Breast epithelium (tissue), 4 donors: ENCODE measurements around the gene ACTN2. TPM values are rescaled to one million over a fixed set of nuclear protein-coding genes. Genes with fewer than 3 reads are reported as not detected.

Experiments used
- DNase-seq, 2 donors: peaks; one replicate each; pipeline ENCODE4 v3.0.0-alpha.2; 2019; ENCODE audit warnings: low spot score in 2 of 2
- H3K27ac ChIP-seq, 2 donors: fragments of 200-600 bp; sonication (generic) in 1 of 2; one replicate each; pipeline ENCODE4 v1.5.1; 2016 to 2019; ENCODE audit warnings: mild to moderate bottlenecking in 1 of 2
- H3K27me3 ChIP-seq, 2 donors: fragments of 200-600 bp; sonication (generic) in 1 of 2; one replicate each; pipeline versions ENCODE4 v1.5.1 to v1.6.0; 2017 to 2019; ENCODE audit warnings: control low read depth in 1 of 2, mild to moderate bottlenecking in 1 of 2
- H3K36me3 ChIP-seq: fragments of 200-600 bp; one replicate; pipeline ENCODE4 v1.5.1; 2019
- H3K4me1 ChIP-seq, 2 donors: fragments of 200-600 bp; sonication (generic); one replicate each; pipeline ENCODE4 v1.5.1; 2016 to 2019; ENCODE audit warnings: control low read depth in 1 of 2
- H3K4me3 ChIP-seq, 3 donors: fragments of 200-600 bp; sonication (generic); 1 replicate in 2 of 3; 2 replicates in 1 of 3; pipeline ENCODE4 v1.5.1; 2016 to 2019; ENCODE audit warnings: mild to moderate bottlenecking in 3 of 3, moderate library complexity in 2 of 3
- H3K9me3 ChIP-seq, 2 donors: fragments of 200-600 bp; sonication (generic) in 1 of 2; one replicate each; pipeline ENCODE4 v1.5.1; 2016 to 2019; ENCODE audit warnings: control low read depth in 1 of 2
- CTCF ChIP-seq, 3 donors: fragments of 450-650 bp; IDR thresholded peaks; one replicate each; pipeline ENCODE4 v1.5.1; 2016 to 2017; ENCODE audit warnings: antibody characterized with exemption in 3 of 3, mild to moderate bottlenecking in 3 of 3, moderate library complexity in 3 of 3
- POLR2A ChIP-seq: fragments of 450-650 bp; IDR thresholded peaks from one replicate; pipeline ENCODE4 v1.6.1; 2016; ENCODE audit warnings: antibody characterized with exemption, mild to moderate bottlenecking, moderate library complexity
- POLR2AphosphoS5 ChIP-seq, 3 donors: sonication (generic); formaldehyde crosslinking; IDR thresholded peaks; one replicate each; pipeline ENCODE4 v1.6.1; 2017; ENCODE audit warnings: antibody characterized with exemption in 3 of 3
- intact Hi-C: fragments of 100-400 bp; cut with DNase I; formaldehyde crosslinking; loops from one replicate; pipeline ENCODE4 v1.15.1; 2023; ENCODE audit warnings: low total_unique reads
- total RNA-seq, 3 donors: library from RNA; depleted of rRNA; stranded (reverse); fragments of >200 nt; gene quantifications; one replicate each; pipeline ENCODE4 v1.1.0, GENCODE V29; 2016

The ACTN2 gene
- total RNA-seq, 3 donors from 2014 or later, result 0.48 TPM; not detected in 2

- H3K27me3 ChIP-seq, result peaks cover 0 to 6% of the 10 kb centered on the region in 2 donors
These were observed 80.2 kb downstream of the ACTN2 start for GRCh38 chr1:236766506-236766905.

GRCh38 chr1:236767276-236767675 lies 81.0 kb downstream of the ACTN2 start:
- DNase-seq, result no peak
- H3K4me3 ChIP-seq, result no peak overlapping the region
- H3K9me3 ChIP-seq, result no peaks in the 10 kb centered on the region
- no peaks in the 10 kb centered on the region for H3K36me3 ChIP-seq
- TF ChIP-seq POLR2AphosphoS5 (IDR thresholded peaks at IDR 0.05), result no peak
- TF ChIP-seq CTCF (IDR thresholded peaks at IDR 0.05), result no peak
- TF ChIP-seq POLR2A, result no peak
- H3K27ac ChIP-seq, result no peak overlapping the region
- H3K4me1 ChIP-seq, result no peaks in the 10 kb centered on the region
- H3K27me3 ChIP-seq, result peaks cover 0 to 6% of the 10 kb centered on the region in 2 donors
- intact Hi-C loops, result no loop called here

More at GRCh38 chr1:236766506-236766905, 80.2 kb downstream of the ACTN2 start:
- Histone ChIP-seq H3K9me3 (no peaks in the 10 kb centered on the region), H3K4me1 (no peaks in the 10 kb centered on the region), H3K36me3 (no peaks in the 10 kb centered on the region), H3K27ac (no peak overlapping the region), H3K4me3 (no peak overlapping the region)
- intact Hi-C loops, result no loop called here
- DNase-seq, result no peak
- TF ChIP-seq POLR2AphosphoS5 (IDR thresholded peaks at IDR 0.05), result no peak
- TF ChIP-seq POLR2A, result no peak
- no peak for TF ChIP-seq CTCF (IDR thresholded peaks at IDR 0.05)

GRCh38 chr1:236768601-236769000 lies 82.3 kb downstream of the ACTN2 start:
- Histone ChIP-seq H3K4me1 (no peaks in the 10 kb centered on the region), H3K27ac (no peak overlapping the region), H3K9me3 (no peaks in the 10 kb centered on the region), H3K4me3 (no peak overlapping the region), H3K36me3 (no peaks in the 10 kb centered on the region), H3K27me3 (peaks cover 0 to 6% of the 10 kb centered on the region in 2 donors)
- TF ChIP-seq POLR2A, result no peak
- TF ChIP-seq CTCF (IDR thresholded peaks at IDR 0.05), result no peak
- no peak for TF ChIP-seq POLR2AphosphoS5 (IDR thresholded peaks at IDR 0.05)
- DNase-seq, result no peak
- intact Hi-C loops, result no loop called here

- no peaks in the 10 kb centered on the region for H3K4me1 ChIP-seq
- DNase-seq, result no peak
- peaks cover 6 to 8% of the 10 kb centered on the region in 2 donors for H3K9me3 ChIP-seq
- TF ChIP-seq POLR2AphosphoS5 (IDR thresholded peaks at IDR 0.05), result no peak
- TF ChIP-seq CTCF (IDR thresholded peaks at IDR 0.05), result no peak
- TF ChIP-seq POLR2A, result no peak
- no peak overlapping the region for H3K4me3 ChIP-seq
- intact Hi-C loops, result no loop called here
- no peak overlapping the region for H3K27ac ChIP-seq
- peaks cover 0 to 6% of the 10 kb centered on the region in 2 donors for H3K27me3 ChIP-seq
- no peaks in the 10 kb centered on the region for H3K36me3 ChIP-seq
These were observed 87.6 kb downstream of the ACTN2 start for GRCh38 chr1:236773919-236774318.

GRCh38 chr1:236774926-236775325 lies 88.6 kb downstream of the ACTN2 start:
- no peaks in the 10 kb centered on the region for H3K4me1 ChIP-seq
- intact Hi-C loops, result no loop called here
- no peak overlapping the region for H3K4me3 ChIP-seq
- H3K9me3 ChIP-seq, result peaks cover 14 to 18% of the 10 kb centered on the region in 2 donors
- TF ChIP-seq POLR2A (no peak), CTCF (IDR thresholded peaks at IDR 0.05) (no peak), POLR2AphosphoS5 (IDR thresholded peaks at IDR 0.05) (no peak)
- H3K27me3 ChIP-seq, result peaks cover 0 to 6% of the 10 kb centered on the region in 2 donors
- H3K36me3 ChIP-seq, result no peaks in the 10 kb centered on the region
- H3K27ac ChIP-seq, result no peak overlapping the region
- DNase-seq, result no peak
